ENCODE measurements around the gene IWS1.

IWS1 gene

DNA sequence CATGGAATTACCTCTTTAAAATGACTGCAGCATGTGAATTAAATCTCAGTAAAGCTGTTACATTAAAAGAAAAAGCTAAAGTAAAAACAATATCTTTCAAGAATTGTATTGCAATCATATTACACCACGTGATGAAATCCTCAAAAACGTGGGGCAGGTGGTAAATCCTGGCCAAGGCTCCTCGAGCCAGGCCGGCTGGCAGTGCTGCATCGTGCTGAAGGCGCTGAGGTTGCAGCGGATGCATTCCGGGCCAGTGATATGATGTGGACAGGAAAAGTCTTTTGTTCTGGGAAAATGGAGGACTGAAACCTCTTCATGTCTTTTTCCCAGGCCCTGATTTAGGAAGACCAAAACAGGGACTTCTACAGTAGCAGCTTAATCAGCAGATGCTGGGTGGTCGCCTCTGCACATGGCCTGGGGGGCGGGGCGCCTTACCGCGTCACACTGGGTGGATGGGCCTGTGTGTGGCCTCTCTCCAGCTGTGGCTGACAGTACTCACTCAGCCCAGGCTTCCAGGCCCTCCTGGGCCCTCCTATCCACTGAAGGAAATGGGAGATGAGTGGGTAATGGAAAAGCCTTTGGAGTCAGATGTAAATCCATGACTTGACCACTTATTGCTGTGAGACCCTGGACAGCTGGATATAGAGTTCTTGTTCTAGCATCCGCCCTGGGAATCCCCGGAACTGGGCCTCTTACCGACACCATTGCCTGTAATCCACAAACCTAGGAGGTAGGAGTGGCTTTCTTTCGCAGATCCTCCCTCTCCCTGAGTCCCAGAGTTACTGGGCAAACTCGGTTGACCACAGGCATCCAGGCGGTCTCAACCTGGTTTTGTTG is 62.9 kb downstream of the IWS1 start:
- in situ Hi-C loops (cut with HindIII; ENCODE audit: low sequenced_read_pairs): no loop called here
- no peak for DNase-seq (ENCODE audit: low read depth, low spot score)
- TF ChIP-seq, protein P1, sequence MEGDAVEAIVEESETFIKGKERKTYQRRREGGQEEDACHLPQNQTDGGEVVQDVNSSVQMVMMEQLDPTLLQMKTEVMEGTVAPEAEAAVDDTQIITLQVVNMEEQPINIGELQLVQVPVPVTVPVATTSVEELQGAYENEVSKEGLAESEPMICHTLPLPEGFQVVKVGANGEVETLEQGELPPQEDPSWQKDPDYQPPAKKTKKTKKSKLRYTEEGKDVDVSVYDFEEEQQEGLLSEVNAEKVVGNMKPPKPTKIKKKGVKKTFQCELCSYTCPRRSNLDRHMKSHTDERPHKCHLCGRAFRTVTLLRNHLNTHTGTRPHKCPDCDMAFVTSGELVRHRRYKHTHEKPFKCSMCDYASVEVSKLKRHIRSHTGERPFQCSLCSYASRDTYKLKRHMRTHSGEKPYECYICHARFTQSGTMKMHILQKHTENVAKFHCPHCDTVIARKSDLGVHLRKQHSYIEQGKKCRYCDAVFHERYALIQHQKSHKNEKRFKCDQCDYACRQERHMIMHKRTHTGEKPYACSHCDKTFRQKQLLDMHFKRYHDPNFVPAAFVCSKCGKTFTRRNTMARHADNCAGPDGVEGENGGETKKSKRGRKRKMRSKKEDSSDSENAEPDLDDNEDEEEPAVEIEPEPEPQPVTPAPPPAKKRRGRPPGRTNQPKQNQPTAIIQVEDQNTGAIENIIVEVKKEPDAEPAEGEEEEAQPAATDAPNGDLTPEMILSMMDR (IDR thresholded peaks at IDR 0.05; ENCODE audit: low read depth, low read length): no peak

DNA sequence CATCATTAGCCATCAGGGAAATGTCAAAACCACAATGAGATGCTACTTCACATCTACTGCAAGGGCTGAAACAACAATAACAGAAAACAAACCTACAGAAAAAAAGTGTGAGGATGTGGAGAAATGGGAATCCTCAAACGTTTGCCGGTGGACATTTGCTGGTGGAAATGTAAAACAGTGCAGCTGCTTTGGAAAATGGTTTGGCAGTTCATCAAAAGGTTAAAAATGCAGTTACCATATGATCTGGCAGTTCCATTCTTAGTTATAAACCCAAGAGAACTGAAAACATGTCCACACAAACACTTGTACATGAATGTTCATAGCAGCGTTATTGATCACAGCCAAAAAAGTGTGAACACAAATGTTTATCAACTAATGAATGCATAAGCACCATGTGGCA is 63.8 kb downstream of the IWS1 start:
- in situ Hi-C loops (cut with HindIII; ENCODE audit: low sequenced_read_pairs): no loop called here
- no peak for DNase-seq (ENCODE audit: low read depth, low spot score)
- TF ChIP-seq, protein P1 (IDR thresholded peaks at IDR 0.05; ENCODE audit: low read depth, low read length): no peak
- no peak overlapping the region for H3K4me3 ChIP-seq (ENCODE audit: low read depth, low read length)

More for the DNA sequence above, 62.9 kb downstream of the IWS1 start:
- H3K4me3 ChIP-seq (ENCODE audit: low read depth, low read length): no peak overlapping the region

DNA sequence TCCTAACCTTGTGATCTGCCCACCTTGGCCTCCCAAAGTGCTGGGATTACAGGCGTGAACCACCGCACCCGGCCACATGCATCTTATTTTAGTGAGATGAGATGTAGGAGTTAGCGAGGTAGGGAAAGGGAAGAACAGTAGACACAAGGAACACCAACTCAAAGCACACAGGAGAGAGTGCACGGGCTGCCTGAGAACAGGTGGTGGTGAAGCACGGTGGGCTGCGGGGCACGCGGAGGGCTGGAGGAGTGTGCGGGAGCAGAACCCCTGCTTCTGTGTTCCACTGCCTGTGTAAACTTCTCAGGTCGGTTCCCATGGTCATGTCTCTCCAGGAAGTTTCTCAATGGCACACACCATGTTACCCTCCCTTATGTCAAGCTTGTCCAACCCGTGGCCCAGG is 69.3 kb downstream of the IWS1 start:
- in situ Hi-C loops (cut with HindIII; ENCODE audit: low sequenced_read_pairs): no loop called here
- DNase-seq (ENCODE audit: low read depth, low spot score): no peak
- TF ChIP-seq, protein P1 (IDR thresholded peaks at IDR 0.05; ENCODE audit: low read depth, low read length): no peak
- no peak overlapping the region for H3K4me3 ChIP-seq (ENCODE audit: low read depth, low read length)

DNA sequence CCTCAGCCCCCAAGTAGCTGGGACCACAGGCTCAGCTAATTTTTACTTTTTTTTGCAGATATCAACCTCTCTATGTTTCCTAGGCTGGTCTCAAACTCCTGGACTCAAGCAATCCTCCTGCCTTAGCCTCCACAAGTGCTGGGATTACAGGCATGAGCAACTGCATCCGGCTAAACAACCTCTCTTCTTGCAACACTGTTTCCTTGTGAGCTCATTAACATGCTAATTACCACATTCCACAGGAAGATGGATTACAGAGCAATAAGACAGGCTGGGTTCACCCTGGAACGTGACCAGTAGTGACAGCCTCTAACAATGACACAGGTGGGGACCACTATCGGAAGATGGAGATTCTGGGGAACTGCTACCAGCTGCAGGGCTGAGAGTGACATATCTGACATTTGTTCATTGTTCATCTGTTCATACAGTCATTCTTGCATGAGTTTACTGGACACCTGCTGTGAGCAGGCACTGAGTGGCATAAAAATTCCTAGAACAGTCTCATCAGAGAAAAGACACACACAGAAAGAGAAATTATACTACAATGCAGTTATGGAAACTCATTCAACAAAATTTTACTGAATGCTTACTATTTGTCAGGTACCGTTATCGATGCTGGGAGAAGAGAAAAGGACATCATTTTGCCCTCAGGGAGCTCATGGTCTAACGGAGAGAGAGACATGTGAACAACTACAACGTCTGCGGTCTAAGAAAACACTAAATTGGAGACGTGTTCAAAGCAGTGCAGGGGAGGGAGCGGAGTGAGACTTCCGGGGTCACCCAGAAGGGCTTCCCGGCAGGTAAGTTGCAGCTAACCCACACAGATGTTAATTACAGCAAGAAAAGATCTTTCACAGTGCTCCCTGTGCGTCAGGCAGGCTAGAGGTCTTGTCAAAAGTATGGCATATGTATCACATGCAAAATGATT is 70.5 kb downstream of the IWS1 start:
- no peak for DNase-seq (ENCODE audit: low read depth, low spot score)
- in situ Hi-C loops (cut with HindIII; ENCODE audit: low sequenced_read_pairs): no loop called here
- TF ChIP-seq, protein P1 (IDR thresholded peaks at IDR 0.05; ENCODE audit: low read depth, low read length): no peak
- H3K4me3 ChIP-seq (ENCODE audit: low read depth, low read length): no peak overlapping the region

DNA sequence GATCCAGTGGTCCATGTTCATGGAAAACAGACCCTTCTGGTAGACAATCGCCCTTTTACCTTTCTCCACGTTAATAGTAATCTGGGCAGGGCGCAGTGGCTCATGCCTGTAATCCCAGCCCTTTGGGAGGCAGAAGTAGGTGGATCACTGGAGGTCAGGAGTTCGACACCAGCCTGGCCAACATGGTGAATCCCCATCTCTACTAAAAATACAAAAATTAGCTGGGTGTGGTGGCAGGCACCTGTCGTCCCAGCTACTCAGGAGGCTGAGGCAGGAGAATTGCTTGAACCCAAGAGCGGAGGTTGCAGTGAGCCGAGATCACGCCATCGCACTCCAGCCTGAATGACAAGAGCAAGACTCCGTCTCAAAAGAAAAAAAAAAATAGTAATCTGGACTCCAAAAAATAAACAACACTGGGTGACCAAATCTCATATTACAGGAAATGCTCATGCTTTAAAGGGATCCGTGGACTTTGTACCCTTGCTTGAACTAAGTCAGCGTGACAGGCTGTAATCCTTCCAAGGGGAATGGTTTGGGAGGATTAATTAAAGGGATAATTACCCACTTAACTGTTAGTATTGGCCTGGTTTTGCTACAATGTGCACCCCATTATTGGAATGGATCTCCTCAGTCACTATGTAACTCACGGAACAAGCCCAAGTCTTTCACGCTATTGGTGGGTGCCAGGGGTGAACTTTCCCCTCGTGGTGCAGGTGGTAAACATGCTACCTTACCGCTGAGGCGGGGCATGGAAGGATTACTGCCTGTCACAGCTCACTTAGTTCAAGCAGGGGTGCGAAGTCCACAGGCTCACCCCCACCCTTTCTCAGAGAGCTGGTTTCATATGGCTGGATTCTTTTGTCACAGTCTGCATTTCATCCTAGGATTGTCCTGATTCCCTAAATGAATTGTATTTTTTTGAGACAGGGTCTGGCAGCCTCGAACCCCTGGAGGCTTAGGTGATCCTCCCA is 71.4 kb downstream of the IWS1 start:
- no peak overlapping the region for H3K4me3 ChIP-seq (ENCODE audit: low read depth, low read length)
- in situ Hi-C loops (cut with HindIII; ENCODE audit: low sequenced_read_pairs): no loop called here
- DNase-seq (ENCODE audit: low read depth, low spot score): no peak
- TF ChIP-seq, protein P1 (IDR thresholded peaks at IDR 0.05; ENCODE audit: low read depth, low read length): no peak
